T-helper 2 cell treated with Interferon-gamma antibody and Interleukin-4, amounts not matched to agents 5 μg/mL and 100 μg/mL, for 36 hours (primary cell): Measurements from ENCODE around the gene GRAMD2A.
"Not testable (repeated sequence)": the region's sequence is repeated elsewhere in the genome, so short reads cannot be mapped to it uniquely, and the experiment has no call there.

Experiments
- DNase-seq: peaks from one replicate; pipeline ENCODE4 v3.0.0; 2021; ENCODE audit warnings: low spot score
- H3K27ac Mint-ChIP-seq: one replicate; pipeline ENCODE4 v1.8.0; 2021; ENCODE audit warnings: mild to moderate bottlenecking, mixed read lengths
- H3K27me3 Mint-ChIP-seq: one replicate; pipeline ENCODE4 v1.8.0; 2021; ENCODE audit warnings: low read depth, mixed read lengths
- H3K36me3 Mint-ChIP-seq: one replicate; pipeline ENCODE4 v1.8.0; 2021; ENCODE audit warnings: low read depth, mixed read lengths
- H3K4me1 Mint-ChIP-seq: one replicate; pipeline ENCODE4 v1.8.0; 2021; ENCODE audit warnings: low read depth, mixed read lengths
- H3K4me3 Mint-ChIP-seq: one replicate; pipeline ENCODE4 v1.8.0; 2022; ENCODE audit warnings: mild to moderate bottlenecking, moderate library complexity, mixed read lengths
- H3K9me3 Mint-ChIP-seq: one replicate; pipeline ENCODE4 v1.8.0; 2021; ENCODE audit warnings: mixed read lengths

The GRAMD2A gene

GRCh38 chr15:72172796-72173195 is 24.8 kb downstream of the GRAMD2A start:
- Mint-ChIP-seq H3K4me1 (peaks cover 16% of the 10 kb centered on the region), H3K27me3 (peaks cover 3% of the 10 kb centered on the region), H3K27ac (no peak overlapping the region), H3K36me3 (no peaks in the 10 kb centered on the region), H3K4me3 (no peak overlapping the region), H3K9me3 (no peaks in the 10 kb centered on the region)
- no peak for DNase-seq

- DNase-seq, H3K4me3 Mint-ChIP-seq, H3K27me3 Mint-ChIP-seq, H3K27ac Mint-ChIP-seq, H3K9me3 Mint-ChIP-seq, H3K36me3 Mint-ChIP-seq: not testable (repeated sequence)
- H3K4me1 Mint-ChIP-seq, result peaks cover 17% of the 10 kb centered on the region
Measured at GRCh38 chr15:72171978-72172377, 25.6 kb downstream of the GRAMD2A start.

GRCh38 chr15:72170691-72171090 is 26.9 kb downstream of the GRAMD2A start:
- Mint-ChIP-seq H3K4me3 (no peak overlapping the region), H3K36me3 (no peaks in the 10 kb centered on the region), H3K27ac (no peak overlapping the region), H3K4me1 (peaks cover 17% of the 10 kb centered on the region), H3K27me3 (peaks cover 9% of the 10 kb centered on the region), H3K9me3 (no peaks in the 10 kb centered on the region)
- no peak for DNase-seq

GRCh38 chr15:72169921-72170611 is 27.5 kb downstream of the GRAMD2A start:
- Mint-ChIP-seq H3K9me3 (no peaks in the 10 kb centered on the region), H3K27ac (no peak overlapping the region), H3K36me3 (no peaks in the 10 kb centered on the region), H3K4me1 (peaks cover 17% of the 10 kb centered on the region), H3K4me3 (no peak overlapping the region), H3K27me3 (peaks cover 9% of the 10 kb centered on the region)
- DNase-seq, result no peak

DNA sequence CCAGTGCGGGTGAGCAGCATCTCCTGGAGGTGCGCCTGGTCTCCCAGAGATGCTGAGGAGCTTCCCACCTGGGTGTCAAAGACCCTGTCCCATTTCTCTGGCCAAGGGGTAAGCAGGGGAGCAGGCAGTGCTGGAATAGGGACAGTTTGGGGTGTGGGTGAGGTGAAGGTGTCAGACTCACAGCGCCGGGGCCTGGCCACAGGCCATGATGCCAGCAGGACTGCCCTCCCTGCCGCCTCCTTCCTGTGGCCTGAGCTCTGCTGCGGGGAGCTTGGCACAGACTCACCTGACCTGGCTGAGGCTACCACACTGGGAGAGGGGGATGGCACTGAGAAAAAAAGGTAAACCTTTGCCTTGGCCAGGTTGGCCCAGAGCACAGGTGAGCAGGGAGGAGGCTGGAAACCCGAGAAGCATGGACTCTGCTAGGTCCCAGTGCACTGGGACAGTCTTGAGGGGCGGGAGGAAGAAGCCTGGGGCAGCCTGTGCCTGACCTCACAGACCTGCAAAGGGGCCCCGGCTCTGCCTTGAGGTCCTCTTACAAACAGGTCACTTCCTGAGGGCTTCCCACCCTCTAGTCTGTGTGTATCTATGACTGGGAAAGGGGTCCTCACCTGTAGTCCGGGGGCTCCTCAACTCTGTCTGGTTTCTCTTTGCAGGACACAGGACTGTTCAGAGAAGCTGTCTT is 28.2 kb downstream of the GRAMD2A start:
- Mint-ChIP-seq H3K27me3 (peaks cover 6% of the 10 kb centered on the region), H3K4me1 (peaks cover 17% of the 10 kb centered on the region), H3K36me3 (no peaks in the 10 kb centered on the region), H3K9me3 (no peaks in the 10 kb centered on the region), H3K27ac (no peak overlapping the region), H3K4me3 (no peak overlapping the region)
- DNase-seq, result no peak

DNA sequence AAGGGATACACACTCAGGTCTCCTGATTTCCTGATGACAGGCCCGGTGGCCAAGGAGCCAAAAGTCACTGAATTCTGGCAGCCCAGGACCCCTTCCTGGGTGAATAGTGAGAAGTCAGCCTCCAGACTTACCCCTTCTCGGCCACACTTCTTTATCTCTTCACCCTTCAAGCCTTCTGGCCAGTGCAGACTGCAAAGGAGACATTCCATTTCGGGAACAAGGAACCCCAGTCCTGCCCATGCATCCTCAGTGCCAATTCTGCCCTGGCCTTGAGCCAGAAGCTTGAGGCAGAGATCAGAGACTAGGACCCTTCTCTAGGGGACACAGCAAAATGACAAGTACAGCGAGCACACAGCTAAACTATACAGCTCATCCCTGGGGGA is 28.8 kb downstream of the GRAMD2A start:
- DNase-seq, result no peak
- H3K36me3 Mint-ChIP-seq, result no peaks in the 10 kb centered on the region
- H3K27me3 Mint-ChIP-seq, result peaks cover 6% of the 10 kb centered on the region
- H3K9me3 Mint-ChIP-seq, result no peaks in the 10 kb centered on the region
- H3K4me1 Mint-ChIP-seq, result peaks cover 17% of the 10 kb centered on the region
- peak overlapping the region; percentile 32 for H3K4me3 Mint-ChIP-seq
- H3K27ac Mint-ChIP-seq, result no peak overlapping the region

- Mint-ChIP-seq H3K27me3 (peaks cover 6% of the 10 kb centered on the region), H3K4me3 (peak overlapping the region; percentile 35)
- peak; percentile 4 for DNase-seq
Measured at GRCh38 chr15:72168131-72168807, 29.3 kb downstream of the GRAMD2A start.

DNA sequence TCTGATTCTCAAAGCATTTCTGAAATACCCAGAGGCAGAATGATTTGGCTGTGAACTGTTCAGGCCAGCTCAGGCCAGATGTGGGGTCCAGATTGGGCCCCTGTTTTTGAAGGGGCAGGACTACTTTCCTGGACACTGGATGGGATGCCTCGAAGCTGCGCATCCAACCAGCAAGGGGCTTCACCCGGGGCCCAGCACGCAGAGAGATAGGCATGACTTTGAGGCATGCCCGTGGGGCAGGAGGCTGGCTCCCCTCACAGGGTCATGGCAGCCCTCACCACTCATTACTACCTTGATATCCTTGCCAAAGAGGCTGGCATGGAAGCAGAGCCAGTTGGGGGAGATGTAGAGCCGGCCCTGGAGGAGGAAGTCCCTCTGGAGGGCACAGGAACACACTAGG is 30.1 kb downstream of the GRAMD2A start:
- no peak overlapping the region for H3K27ac Mint-ChIP-seq
- H3K4me1 Mint-ChIP-seq, result peaks cover 17% of the 10 kb centered on the region
- H3K36me3 Mint-ChIP-seq, result no peaks in the 10 kb centered on the region
- H3K9me3 Mint-ChIP-seq, result no peaks in the 10 kb centered on the region
- peaks cover 6% of the 10 kb centered on the region for H3K27me3 Mint-ChIP-seq
- DNase-seq, result no peak
- H3K4me3 Mint-ChIP-seq, result no peak overlapping the region

More at GRCh38 chr15:72168131-72168807, 29.3 kb downstream of the GRAMD2A start:
- Mint-ChIP-seq H3K9me3 (no peaks in the 10 kb centered on the region), H3K36me3 (no peaks in the 10 kb centered on the region), H3K27ac (no peak overlapping the region), H3K4me1 (peaks cover 17% of the 10 kb centered on the region)

- Mint-ChIP-seq H3K4me3 (no peak overlapping the region), H3K27me3 (peaks cover 6% of the 10 kb centered on the region), H3K36me3 (no peaks in the 10 kb centered on the region), H3K9me3 (no peaks in the 10 kb centered on the region), H3K27ac (no peak overlapping the region), H3K4me1 (peaks cover 17% of the 10 kb centered on the region)
- no peak for DNase-seq
Measured at GRCh38 chr15:72166716-72167417, 30.7 kb downstream of the GRAMD2A start.

GRCh38 chr15:72163719-72164118 is 33.9 kb downstream of the GRAMD2A start:
- peaks cover 10% of the 10 kb centered on the region for H3K4me1 Mint-ChIP-seq
- no peak overlapping the region for H3K27ac Mint-ChIP-seq
- DNase-seq, result no peak
- H3K36me3 Mint-ChIP-seq, result no peaks in the 10 kb centered on the region
- H3K4me3 Mint-ChIP-seq, result no peak overlapping the region
- H3K9me3 Mint-ChIP-seq, result no peaks in the 10 kb centered on the region
- H3K27me3 Mint-ChIP-seq, result peaks cover 6% of the 10 kb centered on the region

GRCh38 chr15:72162569-72162968 is 35.0 kb downstream of the GRAMD2A start:
- H3K27ac Mint-ChIP-seq, result no peak overlapping the region
- peaks cover 6% of the 10 kb centered on the region for H3K27me3 Mint-ChIP-seq
- no peaks in the 10 kb centered on the region for H3K9me3 Mint-ChIP-seq
- H3K4me3 Mint-ChIP-seq, result no peak overlapping the region
- H3K36me3 Mint-ChIP-seq, result no peaks in the 10 kb centered on the region
- no peak for DNase-seq
- H3K4me1 Mint-ChIP-seq, result no peaks in the 10 kb centered on the region

- no peak for DNase-seq
- H3K4me1 Mint-ChIP-seq, result no peaks in the 10 kb centered on the region
- H3K27ac Mint-ChIP-seq, result no peak overlapping the region
- peaks cover 2% of the 10 kb centered on the region for H3K27me3 Mint-ChIP-seq
- no peaks in the 10 kb centered on the region for H3K36me3 Mint-ChIP-seq
- no peak overlapping the region for H3K4me3 Mint-ChIP-seq
- H3K9me3 Mint-ChIP-seq, result no peaks in the 10 kb centered on the region
Measured at GRCh38 chr15:72161361-72162132, 36.0 kb downstream of the GRAMD2A start.

- no peaks in the 10 kb centered on the region for H3K36me3 Mint-ChIP-seq
- H3K4me1 Mint-ChIP-seq, result peaks cover under 1% of the 10 kb centered on the region
- H3K9me3 Mint-ChIP-seq, result no peaks in the 10 kb centered on the region
Measured at GRCh38 chr15:72160696-72161245, 36.8 kb downstream of the GRAMD2A start.

More at GRCh38 chr15:72160696-72161245, 36.8 kb downstream of the GRAMD2A start:
- H3K4me3 Mint-ChIP-seq, result no peak overlapping the region
- H3K27ac Mint-ChIP-seq, result no peak overlapping the region
- H3K27me3 Mint-ChIP-seq, result no peaks in the 10 kb centered on the region
- DNase-seq, result no peak
